H4 (cell line): ENCODE data around the gene PTPN18. TPM values are rescaled to one million over a fixed set of nuclear protein-coding genes. Genes with fewer than 3 reads are reported as not detected.
A peak's percentile ranks its signal among the peaks of the same experiment; 100 is the strongest.

ENCODE experiments used
- DNase-seq: peaks from one replicate; pipeline ENCODE4 v3.0.0-alpha.2; 2015; ENCODE audit warnings: low spot score
- total RNA-seq: library from RNA; depleted of rRNA; stranded (reverse); fragments of >200 nt; shearing (Covaris generic); gene quantifications from 2 replicates; pipeline ENCODE4 v1.2.3, GENCODE V29; 2014

PTPN18 gene
- total RNA-seq, 1 experiment from 2014 or later = 15.7 TPM

DNA sequence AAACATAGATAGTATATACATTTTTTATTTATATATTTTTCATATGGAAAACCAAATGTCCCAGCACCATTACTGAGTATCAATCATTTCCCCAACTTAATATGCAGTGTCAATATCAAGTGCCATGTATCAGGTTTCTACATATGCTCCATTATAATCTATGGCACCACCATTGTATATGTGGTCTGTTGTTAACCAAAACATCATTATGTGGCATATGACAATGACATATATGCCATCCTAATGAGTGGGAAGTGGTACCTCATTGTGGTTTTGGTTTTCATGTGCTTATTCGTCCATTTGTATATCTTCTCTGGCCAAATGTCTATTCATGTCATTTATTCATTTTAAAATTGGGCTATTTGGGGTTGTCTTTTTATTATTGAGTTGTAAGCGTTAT lies 9.2 kb downstream of the PTPN18 start:
- no peak for DNase-seq

DNA sequence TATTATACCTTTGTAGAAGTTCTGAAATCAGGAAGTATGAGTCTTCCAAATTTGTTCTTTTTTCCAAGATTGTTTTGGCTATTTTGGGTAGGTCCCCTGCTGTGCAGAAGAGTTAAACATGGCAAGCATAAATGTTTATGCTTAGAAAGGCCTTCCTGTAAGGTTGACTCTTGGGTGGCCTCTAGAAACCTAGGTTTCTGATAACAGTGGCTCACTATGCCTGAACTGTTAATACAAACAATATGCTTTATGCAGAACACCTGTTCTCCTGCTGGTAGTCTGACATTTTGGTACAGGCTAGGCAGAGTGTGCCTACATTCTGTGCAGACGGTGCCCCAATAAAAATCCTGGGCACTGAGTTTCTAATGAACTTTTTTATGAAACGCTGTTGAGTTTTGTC lies 10.1 kb downstream of the PTPN18 start:
- DNase-seq = no peak

DNA sequence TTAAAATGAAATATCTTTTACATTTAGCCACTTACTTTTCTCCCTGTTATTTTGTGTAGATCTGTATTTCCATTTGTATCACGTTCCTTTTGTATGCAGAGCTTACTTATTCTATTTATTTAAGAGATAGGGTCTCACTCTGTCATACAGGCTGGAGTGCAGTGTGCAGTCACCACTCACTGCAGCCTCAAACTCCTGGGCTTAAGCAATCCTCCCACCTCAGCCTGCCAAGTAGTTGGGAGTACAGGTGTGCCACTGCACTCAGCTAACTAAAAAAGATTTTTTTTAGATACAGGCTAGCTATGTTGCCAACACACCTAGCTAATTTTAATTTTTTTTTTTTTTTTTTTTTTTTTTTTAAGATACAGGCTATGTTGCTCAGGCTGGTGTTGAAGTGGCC lies 10.9 kb downstream of the PTPN18 start:
- no peak for DNase-seq

GRCh38 chr2:130368786-130369185 lies 12.9 kb downstream of the PTPN18 start:
- no peak for DNase-seq

DNA sequence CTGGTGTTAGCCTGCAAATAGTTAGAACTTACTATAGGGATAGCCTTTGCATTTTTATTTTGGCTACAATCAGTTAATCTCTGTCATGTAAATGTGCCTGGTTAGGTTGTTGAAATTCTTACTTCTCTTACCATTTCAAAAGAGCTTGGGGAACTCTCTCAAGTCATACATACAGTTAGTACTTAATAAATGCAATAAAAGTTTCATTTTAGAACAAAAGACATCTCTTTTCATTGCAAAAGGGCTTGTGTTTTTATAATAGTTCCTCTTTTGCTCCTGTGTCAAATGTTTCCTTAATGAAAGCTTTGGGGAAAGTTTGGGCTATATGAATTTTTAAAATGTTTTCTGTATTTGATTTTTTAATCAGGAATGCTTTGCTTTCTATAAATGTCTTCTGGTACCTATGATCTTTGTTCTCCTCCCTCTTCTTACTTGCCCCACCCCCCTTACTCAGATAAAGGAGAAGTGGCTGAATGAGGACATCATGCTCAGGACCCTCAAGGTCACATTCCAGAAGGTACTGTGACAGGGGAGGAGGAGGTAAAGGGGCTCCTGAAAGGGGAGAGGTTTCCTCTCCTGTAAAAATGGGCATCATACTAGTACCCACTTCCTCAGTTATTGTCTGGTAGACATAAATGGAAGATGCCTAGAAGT lies 13.6 kb downstream of the PTPN18 start:
- no peak for DNase-seq

DNA sequence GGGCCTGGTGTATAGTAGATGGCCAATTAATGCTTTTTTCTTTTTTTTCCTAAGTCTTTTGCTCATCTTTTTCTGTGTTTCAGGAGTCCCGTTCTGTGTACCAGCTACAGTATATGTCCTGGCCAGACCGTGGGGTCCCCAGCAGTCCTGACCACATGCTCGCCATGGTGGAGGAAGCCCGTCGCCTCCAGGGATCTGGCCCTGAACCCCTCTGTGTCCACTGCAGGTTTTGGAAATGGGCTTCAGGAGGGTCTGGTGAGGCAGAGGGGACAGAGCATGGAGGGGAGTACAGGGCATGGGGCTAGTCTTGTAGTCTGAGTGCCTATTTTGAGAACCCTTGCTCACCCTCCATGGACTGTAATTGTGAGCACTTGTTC lies 14.1 kb downstream of the PTPN18 start:
- DNase-seq = no peak

DNA sequence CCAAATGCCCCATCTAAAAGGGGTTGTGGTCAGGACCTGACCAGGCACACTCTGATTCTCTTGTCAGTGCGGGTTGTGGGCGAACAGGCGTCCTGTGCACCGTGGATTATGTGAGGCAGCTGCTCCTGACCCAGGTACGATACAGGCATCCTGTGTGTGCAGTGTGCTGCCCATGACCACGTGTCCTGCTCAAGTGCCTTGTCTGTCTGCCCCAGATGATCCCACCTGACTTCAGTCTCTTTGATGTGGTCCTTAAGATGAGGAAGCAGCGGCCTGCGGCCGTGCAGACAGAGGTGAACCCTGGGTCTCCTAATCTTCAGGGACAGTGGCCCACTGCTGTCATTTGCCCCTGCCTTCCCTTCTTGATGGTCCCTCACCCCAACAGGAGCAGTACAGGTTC lies 14.6 kb downstream of the PTPN18 start:
- DNase-seq = no peak

DNA sequence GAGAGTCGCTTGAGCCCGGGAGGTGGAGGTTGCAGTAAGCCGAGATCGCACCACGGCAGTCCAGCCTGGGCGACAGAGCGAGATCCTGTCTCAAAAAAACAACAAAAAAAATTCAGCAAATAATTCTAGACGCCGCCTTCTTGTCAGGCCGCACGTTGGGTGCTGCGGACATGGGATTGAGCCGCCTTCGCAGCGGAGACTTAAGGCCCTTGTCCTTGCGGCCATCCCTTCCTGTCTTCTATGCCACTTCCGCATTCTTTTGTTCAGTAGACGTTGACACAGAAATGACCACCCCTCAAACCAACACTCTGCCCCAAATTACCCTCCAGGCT lies 15.8 kb downstream of the PTPN18 start:
- DNase-seq = peak; percentile 36

DNA sequence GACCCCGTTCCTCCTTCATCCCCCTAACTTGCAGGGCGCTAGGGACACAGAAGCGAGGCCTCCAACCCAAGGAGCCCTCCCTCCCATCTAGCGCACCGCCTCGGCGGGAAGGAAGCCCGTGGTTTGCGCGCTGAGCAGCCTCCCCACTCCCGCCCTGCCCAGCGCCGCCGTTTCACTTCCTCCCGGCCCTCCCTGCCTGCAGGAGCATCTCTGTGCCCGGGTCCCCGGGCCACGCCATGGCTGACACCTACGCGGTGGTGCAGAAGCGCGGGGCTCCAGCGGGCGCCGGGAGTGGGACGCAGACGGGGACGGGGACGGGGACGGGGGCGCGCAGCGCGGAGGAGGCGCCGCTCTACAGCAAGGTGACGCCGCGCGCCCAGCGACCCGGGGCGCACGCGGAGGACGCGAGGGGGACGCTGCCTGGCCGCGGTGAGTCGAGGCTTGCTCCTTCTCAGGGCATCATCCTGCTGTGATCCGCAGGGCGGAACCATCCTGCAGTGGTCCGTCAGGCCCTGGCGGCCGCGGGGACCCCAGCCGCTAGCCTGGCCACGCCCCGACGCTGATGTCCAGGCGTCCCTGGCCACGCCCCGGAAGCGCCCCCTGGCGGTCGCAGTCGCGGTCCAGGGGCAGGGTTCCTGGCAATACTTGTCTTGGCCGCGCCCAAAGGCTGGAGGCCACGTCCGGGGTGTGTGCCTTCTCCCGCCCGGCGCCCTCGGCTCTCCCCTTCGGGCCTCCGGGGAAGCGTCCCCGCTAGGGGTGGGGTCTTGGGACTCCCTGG lies 16.4 kb downstream of the PTPN18 start:
- peak; percentile 70 for DNase-seq

GRCh38 chr2:130372833-130373807 lies 17.3 kb downstream of the PTPN18 start:
- peak; percentile 3 for DNase-seq

GRCh38 chr2:130373808-130374365 lies 18.0 kb downstream of the PTPN18 start:
- peak; percentile 3 for DNase-seq

- no peak for DNase-seq
These were observed 18.9 kb downstream of the PTPN18 start for GRCh38 chr2:130374587-130375290.

DNA sequence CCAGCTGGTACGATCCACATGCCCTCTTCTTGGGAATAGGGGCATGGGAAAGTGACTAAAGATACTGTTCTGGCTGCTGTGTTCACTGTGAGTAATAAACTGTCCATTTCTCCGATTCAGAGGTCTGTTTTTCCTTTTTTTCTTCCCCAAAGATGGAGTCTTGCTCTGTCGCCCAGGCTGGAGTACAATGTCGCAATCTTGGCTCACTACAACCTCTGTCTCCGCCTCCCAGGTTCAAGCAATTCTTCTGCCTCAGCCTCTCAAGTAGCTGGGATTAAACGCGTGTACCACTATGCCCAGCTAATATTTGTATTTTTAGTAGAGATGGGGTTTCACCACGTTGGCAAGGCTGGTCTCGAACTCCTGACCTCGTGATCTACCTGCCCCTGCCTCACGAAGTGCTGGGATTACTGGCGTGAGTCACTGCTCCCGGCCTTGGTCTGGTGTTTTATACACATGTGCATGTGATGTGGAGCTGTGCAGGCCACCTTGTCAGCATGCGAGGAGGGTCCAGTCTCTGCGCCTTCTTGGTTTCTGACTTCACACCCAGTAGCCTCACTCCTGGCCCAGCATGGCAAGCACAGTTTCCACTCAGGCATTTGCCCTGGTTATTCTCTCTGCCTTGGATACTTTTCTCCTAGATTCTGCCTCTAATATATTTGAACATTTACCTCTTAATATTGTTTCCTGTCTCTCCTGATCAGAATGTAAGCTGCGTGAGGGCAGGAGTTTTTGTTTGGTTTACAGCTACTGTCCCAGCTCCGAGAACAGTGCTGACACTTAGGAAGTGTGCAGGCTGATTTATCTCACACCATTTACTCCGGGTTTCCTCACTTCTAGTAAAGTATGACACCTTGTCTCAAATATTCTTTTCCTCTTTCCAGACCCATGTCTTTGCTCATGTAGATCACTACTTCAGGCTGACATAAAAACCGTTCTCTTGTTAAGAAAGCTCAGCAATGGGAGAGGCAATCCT lies 19.7 kb downstream of the PTPN18 start:
- no peak for DNase-seq

- no peak for DNase-seq
These were observed 20.8 kb downstream of the PTPN18 start for GRCh38 chr2:130376433-130377293.

DNA sequence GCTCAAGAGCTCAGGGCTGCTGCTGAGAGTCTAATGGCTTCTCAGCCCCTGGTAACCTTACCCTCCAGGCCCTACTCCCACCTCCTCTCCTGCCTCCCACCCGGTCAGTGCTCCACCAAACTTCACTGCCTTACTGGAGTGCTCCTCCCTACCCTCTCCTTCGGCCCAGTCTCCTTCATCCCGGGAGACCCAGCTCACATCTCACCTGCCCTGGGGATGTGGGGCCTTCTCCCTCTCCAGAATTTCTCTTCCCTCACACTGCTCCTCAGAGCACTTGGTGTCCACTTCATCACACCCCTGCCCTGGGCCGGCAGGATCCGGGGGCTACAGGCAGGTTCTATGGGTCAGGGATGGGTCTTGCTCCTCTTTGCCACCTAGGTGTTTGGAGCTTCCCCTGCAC lies 21.6 kb downstream of the PTPN18 start:
- no peak for DNase-seq

- no peak for DNase-seq
These were observed 22.5 kb downstream of the PTPN18 start for GRCh38 chr2:130378206-130378897.

DNA sequence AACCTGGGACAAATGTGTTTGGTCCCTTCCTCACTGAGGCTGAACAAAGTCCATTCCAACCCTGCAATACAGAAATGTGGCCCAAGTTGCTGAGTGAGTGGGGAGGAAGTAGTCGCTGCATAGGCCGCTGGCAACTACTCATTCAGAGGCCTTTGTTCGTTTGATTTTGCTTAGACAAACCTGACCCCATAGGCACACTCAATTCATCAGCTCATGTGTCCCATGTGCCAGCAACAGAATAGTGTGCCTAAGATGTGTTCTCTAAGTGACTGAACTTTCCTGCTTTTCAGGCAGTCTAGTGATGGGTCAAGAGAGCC lies 23.0 kb downstream of the PTPN18 start:
- DNase-seq = no peak

- no peak for DNase-seq
These were observed 24.5 kb downstream of the PTPN18 start for GRCh38 chr2:130380096-130380934.
